Osteocyte (in vitro differentiated cells): ENCODE data around the gene TBX3. TPM values are rescaled to one million over a fixed set of nuclear protein-coding genes. Genes with fewer than 3 reads are reported as not detected.

Experiments
- DNase-seq: peaks from one replicate; pipeline ENCODE4 v3.0.0; 2021; ENCODE audit warnings: mixed read lengths; ENCODE audit not compliant: unreplicated experiment; ENCODE audit errors: extremely low spot score
- H3K27ac Mint-ChIP-seq: one replicate; pipeline ENCODE4 v1.8.0; 2021; ENCODE audit warnings: mild to moderate bottlenecking, mixed read lengths; ENCODE audit not compliant: unreplicated experiment
- H3K27me3 Mint-ChIP-seq: one replicate; pipeline ENCODE4 v1.8.0; 2021; ENCODE audit warnings: mixed read lengths; ENCODE audit not compliant: unreplicated experiment
- H3K36me3 Mint-ChIP-seq: one replicate; pipeline ENCODE4 v1.8.0; 2021; ENCODE audit warnings: mixed read lengths; ENCODE audit not compliant: unreplicated experiment
- H3K4me1 Mint-ChIP-seq: one replicate; pipeline ENCODE4 v1.8.0; 2021; ENCODE audit warnings: mixed read lengths; ENCODE audit not compliant: unreplicated experiment
- H3K4me3 Mint-ChIP-seq: one replicate; pipeline ENCODE4 v1.8.0; 2021; ENCODE audit warnings: mild to moderate bottlenecking, moderate library complexity, mixed read lengths; ENCODE audit not compliant: unreplicated experiment
- H3K9me3 Mint-ChIP-seq: one replicate; pipeline ENCODE4 v1.8.0; 2021; ENCODE audit warnings: mixed read lengths; ENCODE audit not compliant: unreplicated experiment
- CTCF ChIP-seq: fragments of 200-600 bp; sonication (generic); IDR thresholded peaks from 2 replicates; pipeline ENCODE4 v1.5.0; 2021; ENCODE audit warnings: antibody characterized with exemption, mild to moderate bottlenecking, moderate library complexity
- total RNA-seq: library from RNA; stranded (reverse); gene quantifications from 2 replicates; pipeline ENCODE4 v1.2.1, GENCODE V29; 2021

The TBX3 gene
- total RNA-seq, 1 donor from 2014 or later, result 0.91 TPM

- no peak for TF ChIP-seq CTCF
- Mint-ChIP-seq H3K4me1 (no peaks in the 10 kb centered on the region), H3K9me3 (no peaks in the 10 kb centered on the region), H3K36me3 (no peaks in the 10 kb centered on the region), H3K27me3 (no peaks in the 10 kb centered on the region), H3K4me3 (no peak overlapping the region), H3K27ac (no peak overlapping the region)
- no peak for DNase-seq
Measured at GRCh38 chr12:114623737-114624136, 60.2 kb downstream of the TBX3 start.
